ENCODE data around the gene ENOPH1.

GRCh38 chr4:82473621-82474164 lies 43.3 kb downstream of the ENOPH1 start:
- TF ChIP-seq CTCF (IDR thresholded peaks at IDR 0.05; ENCODE audit: insufficient read depth, low read length) (no peak), REST (IDR thresholded peaks at IDR 0.05; ENCODE audit: insufficient replicate concordance, low read depth) (no peak), POLR2AphosphoS5 (IDR thresholded peaks at IDR 0.05; ENCODE audit: low read depth) (no peak)

Measured in HL-60 (cell line).